HepG2 (cell line): ENCODE measurements around the gene MPC1. TPM values are rescaled to one million over a fixed set of nuclear protein-coding genes. Genes with fewer than 3 reads are reported as not detected.

Experiments
- ATF1 ChIP-seq: IDR thresholded peaks from 2 replicates; pipeline ENCODE4 v1.6.1; 2016; ENCODE audit warnings: mild to moderate bottlenecking, control low read depth
- HOMEZ ChIP-seq: IDR thresholded peaks from 2 replicates; pipeline ENCODE4 v1.6.1; 2016; ENCODE audit warnings: low read depth
- MXD1 ChIP-seq: sonication (generic); formaldehyde crosslinking; IDR thresholded peaks from 2 replicates; pipeline ENCODE4 v1.4.0; 2020; ENCODE audit warnings: mild to moderate bottlenecking, missing genetic modification reagents
- ONECUT2 ChIP-seq: sonication (generic); formaldehyde crosslinking; IDR thresholded peaks from 2 replicates; pipeline ENCODE4 v1.4.0; 2020; ENCODE audit warnings: missing genetic modification reagents
- RERE ChIP-seq: IDR thresholded peaks from 2 replicates; pipeline ENCODE4 v1.6.1; 2016; ENCODE audit warnings: low read depth, missing genetic modification reagents, missing compliant biosample characterization
- RXRB ChIP-seq: IDR thresholded peaks from 2 replicates; pipeline ENCODE4 v1.6.1; 2016; ENCODE audit warnings: borderline replicate concordance, missing genetic modification reagents, missing compliant biosample characterization
- SOX13 ChIP-seq, 3 experiments: fragments of 450-650 bp in 1 of 3; sonication (generic) in 1 of 3; formaldehyde crosslinking in 1 of 3; IDR thresholded peaks in 2 of 3; conservative IDR thresholded peaks in 1 of 3; 2 replicates each; pipeline versions ENCODE4 v1.5.0 to v1.6.1; 2016 to 2020; ENCODE audit warnings: antibody characterized with exemption in 1 of 3, mild to moderate bottlenecking in 1 of 3, missing compliant biosample characterization in 1 of 3, missing genetic modification reagents in 1 of 3, moderate library complexity in 1 of 3
- polyA plus RNA-seq, 8 experiments: library from polyadenylated mRNA; depleted of rRNA in 3 of 8; stranded (reverse) in 7 of 8; unstranded in 1 of 8; fragments of >200 nt; fragmentation: Illumina TruSeq in 4 of 8; extraction: Trizol in 4 of 8; gene quantifications; 2 replicates each; pipeline versions ENCODE4 v1.2.1 to v1.2.3, GENCODE V29; 2011 to 2016; ENCODE audit warnings: low read depth in 4 of 8, missing spikeins in 1 of 8, mixed read lengths in 1 of 8; ENCODE audit not compliant: insufficient read depth in 1 of 8
- total RNA-seq, 5 experiments: library from RNA; depleted of rRNA; stranded (reverse); fragments of >200 nt; fragmentation: Illumina TruSeq; extraction: Trizol; gene quantifications; 2 replicates each; pipeline ENCODE4 v1.2.3, GENCODE V29; 2016; ENCODE audit warnings: low read depth in 1 of 5
- TF ChIP-seq, protein P1 (sequence below), 2 experiments: fragments of 450-650 bp in 1 of 2; sonication (generic) in 1 of 2; formaldehyde crosslinking in 1 of 2; IDR thresholded peaks; 2 replicates each; pipeline versions ENCODE4 v1.6.1 to v1.8.0; 2016 to 2022; ENCODE audit warnings: antibody characterized with exemption in 1 of 2, mild to moderate bottlenecking in 1 of 2, missing genetic modification reagents in 1 of 2
- TF ChIP-seq, protein P2 (sequence below): sonication (generic); formaldehyde crosslinking; IDR thresholded peaks from 2 replicates; pipeline ENCODE4 v1.5.0; 2020; ENCODE audit warnings: mild to moderate bottlenecking, missing genetic modification reagents, moderate library complexity

Gene MPC1
- total and polyA plus RNA-seq, 2 of the 13 experiments (the other 11 are each of a cell fraction or from before 2014, with no cell fraction given): 189 to 214 TPM

GRCh38 chr6:166389119-166389518 is 6.4 kb upstream of the MPC1 start (continued):
- TF ChIP-seq, protein P1, sequence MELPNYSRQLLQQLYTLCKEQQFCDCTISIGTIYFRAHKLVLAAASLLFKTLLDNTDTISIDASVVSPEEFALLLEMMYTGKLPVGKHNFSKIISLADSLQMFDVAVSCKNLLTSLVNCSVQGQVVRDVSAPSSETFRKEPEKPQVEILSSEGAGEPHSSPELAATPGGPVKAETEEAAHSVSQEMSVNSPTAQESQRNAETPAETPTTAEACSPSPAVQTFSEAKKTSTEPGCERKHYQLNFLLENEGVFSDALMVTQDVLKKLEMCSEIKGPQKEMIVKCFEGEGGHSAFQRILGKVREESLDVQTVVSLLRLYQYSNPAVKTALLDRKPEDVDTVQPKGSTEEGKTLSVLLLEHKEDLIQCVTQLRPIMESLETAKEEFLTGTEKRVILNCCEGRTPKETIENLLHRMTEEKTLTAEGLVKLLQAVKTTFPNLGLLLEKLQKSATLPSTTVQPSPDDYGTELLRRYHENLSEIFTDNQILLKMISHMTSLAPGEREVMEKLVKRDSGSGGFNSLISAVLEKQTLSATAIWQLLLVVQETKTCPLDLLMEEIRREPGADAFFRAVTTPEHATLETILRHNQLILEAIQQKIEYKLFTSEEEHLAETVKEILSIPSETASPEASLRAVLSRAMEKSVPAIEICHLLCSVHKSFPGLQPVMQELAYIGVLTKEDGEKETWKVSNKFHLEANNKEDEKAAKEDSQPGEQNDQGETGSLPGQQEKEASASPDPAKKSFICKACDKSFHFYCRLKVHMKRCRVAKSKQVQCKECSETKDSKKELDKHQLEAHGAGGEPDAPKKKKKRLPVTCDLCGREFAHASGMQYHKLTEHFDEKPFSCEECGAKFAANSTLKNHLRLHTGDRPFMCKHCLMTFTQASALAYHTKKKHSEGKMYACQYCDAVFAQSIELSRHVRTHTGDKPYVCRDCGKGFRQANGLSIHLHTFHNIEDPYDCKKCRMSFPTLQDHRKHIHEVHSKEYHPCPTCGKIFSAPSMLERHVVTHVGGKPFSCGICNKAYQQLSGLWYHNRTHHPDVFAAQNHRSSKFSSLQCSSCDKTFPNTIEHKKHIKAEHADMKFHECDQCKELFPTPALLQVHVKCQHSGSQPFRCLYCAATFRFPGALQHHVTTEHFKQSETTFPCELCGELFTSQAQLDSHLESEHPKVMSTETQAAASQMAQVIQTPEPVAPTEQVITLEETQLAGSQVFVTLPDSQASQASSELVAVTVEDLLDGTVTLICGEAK (IDR thresholded peaks at IDR 0.05): no peak
- TF ChIP-seq, protein P1 (CRISPR knock-in tag; IDR thresholded peaks at IDR 0.05): no peak
- no peak for TF ChIP-seq MXD1
- peak; percentile 56; the same call in 1 of the 2 replicates for TF ChIP-seq ATF1 (CRISPR knock-in tag)
- peak; percentile 83 for TF ChIP-seq RXRB (CRISPR knock-in tag)
- peak; percentile 70; the same call in 1 of the 2 replicates for TF ChIP-seq HOMEZ (CRISPR knock-in tag)
- TF ChIP-seq SOX13 (IDR thresholded peaks at IDR 0.05): no peak
- peak in 1 of 2 experiments; percentile 94; a peak in 2 of 4 replicates for TF ChIP-seq SOX13 (CRISPR knock-in tag; conservative IDR thresholded peaks at IDR 0.05 in 1 of 2, IDR thresholded peaks at IDR 0.05 in 1 of 2)
- 0 out of 2 replicates have a peak, but pooled peaks have one; percentile 38 for TF ChIP-seq ONECUT2 (CRISPR knock-in tag)
- TF ChIP-seq, protein P2, sequence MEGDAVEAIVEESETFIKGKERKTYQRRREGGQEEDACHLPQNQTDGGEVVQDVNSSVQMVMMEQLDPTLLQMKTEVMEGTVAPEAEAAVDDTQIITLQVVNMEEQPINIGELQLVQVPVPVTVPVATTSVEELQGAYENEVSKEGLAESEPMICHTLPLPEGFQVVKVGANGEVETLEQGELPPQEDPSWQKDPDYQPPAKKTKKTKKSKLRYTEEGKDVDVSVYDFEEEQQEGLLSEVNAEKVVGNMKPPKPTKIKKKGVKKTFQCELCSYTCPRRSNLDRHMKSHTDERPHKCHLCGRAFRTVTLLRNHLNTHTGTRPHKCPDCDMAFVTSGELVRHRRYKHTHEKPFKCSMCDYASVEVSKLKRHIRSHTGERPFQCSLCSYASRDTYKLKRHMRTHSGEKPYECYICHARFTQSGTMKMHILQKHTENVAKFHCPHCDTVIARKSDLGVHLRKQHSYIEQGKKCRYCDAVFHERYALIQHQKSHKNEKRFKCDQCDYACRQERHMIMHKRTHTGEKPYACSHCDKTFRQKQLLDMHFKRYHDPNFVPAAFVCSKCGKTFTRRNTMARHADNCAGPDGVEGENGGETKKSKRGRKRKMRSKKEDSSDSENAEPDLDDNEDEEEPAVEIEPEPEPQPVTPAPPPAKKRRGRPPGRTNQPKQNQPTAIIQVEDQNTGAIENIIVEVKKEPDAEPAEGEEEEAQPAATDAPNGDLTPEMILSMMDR: no peak
- peak; percentile 47; the same call in 1 of the 2 replicates for TF ChIP-seq RERE (CRISPR knock-in tag)
